ENCODE results near the gene ZNF823.
"Not testable (repeated sequence)": the region's sequence is repeated elsewhere in the genome, so short reads cannot be mapped to it uniquely, and the experiment has no call there.

ZNF823 gene

GRCh38 chr19:11680689-11681302 is 58.0 kb downstream of the ZNF823 start:
- DNase-seq (ENCODE audit: low read depth, low spot score): no peak

- no peak for DNase-seq (ENCODE audit: low read depth, low spot score)
Measured at GRCh38 chr19:11678504-11678903, 60.2 kb downstream of the ZNF823 start.

GRCh38 chr19:11676661-11677600 is 61.8 kb downstream of the ZNF823 start:
- DNase-seq (ENCODE audit: low read depth, low spot score): not testable (repeated sequence)

GRCh38 chr19:11675569-11675968 is 63.2 kb downstream of the ZNF823 start:
- DNase-seq (ENCODE audit: low read depth, low spot score): no peak

- no peak for DNase-seq (ENCODE audit: low read depth, low spot score)
Measured at GRCh38 chr19:11674067-11674492, 64.7 kb downstream of the ZNF823 start.

- no peak for DNase-seq (ENCODE audit: low read depth, low spot score)
Measured at GRCh38 chr19:11673608-11674041, 65.1 kb downstream of the ZNF823 start.
